ENCODE data around the gene CHMP4B.

GRCh38 chr20:33862709-33863403, 51.7 kb downstream of the CHMP4B start:
- peak; percentile 63 to 80 (median 70) for TF ChIP-seq CTCF (IDR thresholded peaks at IDR 0.05)
- TF ChIP-seq EP300 (IDR thresholded peaks at IDR 0.05), result no peak
- TF ChIP-seq POLR2A (IDR thresholded peaks at IDR 0.05; ENCODE audit: low read depth), result no peak
- TF ChIP-seq POLR2AphosphoS5 (IDR thresholded peaks at IDR 0.05), result no peak

Measured in esophagus muscularis mucosa (tissue), 4 donors.